A549 treated with CpdA at 1 μM for 4 hours (cell line): ENCODE results near the gene RLN2. TPM values are rescaled to one million over a fixed set of nuclear protein-coding genes. Genes with fewer than 3 reads are reported as not detected.

Experiments used
- total RNA-seq: library from RNA; stranded (reverse); fragments of 200-300 nt; extraction: Qiagen RNA extraction; gene quantifications from 5 replicates; pipeline ENCODE4 v1.2.3, GENCODE V29; 2022; ENCODE audit warnings: low read depth

The RLN2 gene, protein sequence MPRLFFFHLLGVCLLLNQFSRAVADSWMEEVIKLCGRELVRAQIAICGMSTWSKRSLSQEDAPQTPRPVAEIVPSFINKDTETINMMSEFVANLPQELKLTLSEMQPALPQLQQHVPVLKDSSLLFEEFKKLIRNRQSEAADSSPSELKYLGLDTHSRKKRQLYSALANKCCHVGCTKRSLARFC
- total RNA-seq, result 0.17 TPM in 1 of 5 replicates, not detected in the others

DNA sequence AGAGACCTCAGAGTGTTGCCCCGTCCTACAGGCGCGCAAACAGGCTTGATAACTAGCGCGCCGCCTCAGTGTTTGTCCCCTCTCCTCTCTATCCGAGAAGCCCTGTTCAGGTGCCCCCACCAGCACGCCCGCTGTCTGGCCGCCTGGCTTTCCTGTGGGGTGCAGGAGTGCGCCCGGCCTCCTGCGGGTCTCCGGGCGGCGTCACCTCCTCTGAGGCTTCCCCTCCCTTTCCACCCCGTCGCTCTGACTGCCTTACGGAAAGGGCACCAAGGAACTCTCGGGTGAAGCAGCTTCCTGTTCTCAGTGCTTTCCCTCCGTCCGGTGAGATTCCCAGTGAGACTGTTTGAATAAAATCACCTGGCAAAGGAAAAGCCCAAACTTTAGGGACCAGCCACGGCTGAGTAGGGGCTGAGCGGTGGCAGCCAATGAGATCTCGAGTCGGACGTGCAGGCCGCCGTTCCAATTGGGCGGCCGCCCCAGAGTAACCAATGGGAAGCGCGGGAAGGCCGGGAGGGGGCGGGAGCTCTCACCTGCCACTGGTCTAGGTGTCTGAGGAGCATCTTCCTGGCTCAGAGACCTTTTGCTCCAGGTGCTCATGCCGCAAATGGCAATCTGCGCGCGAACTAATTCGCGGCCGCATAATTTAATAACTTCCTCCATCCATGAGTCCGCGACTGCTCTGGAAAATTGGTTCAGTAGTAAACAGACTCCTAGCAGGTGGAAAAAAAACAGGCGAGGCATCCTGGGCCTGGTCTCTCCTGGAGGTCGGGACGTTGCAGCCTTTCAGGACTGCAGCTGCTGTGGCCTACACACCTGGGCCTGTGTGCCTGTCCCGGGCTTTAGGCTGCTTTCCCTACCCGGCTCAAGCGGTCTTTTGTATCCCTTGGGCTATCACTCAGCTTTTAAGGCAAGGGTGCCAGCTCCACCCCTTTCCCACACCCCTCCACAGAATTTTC, at the start of gene RLN2:
Gene RLN2 (minus strand): TSS at position 877 of the 956 bp plus-strand sequence. CDS start 136 bp downstream, at position 741.

DNA sequence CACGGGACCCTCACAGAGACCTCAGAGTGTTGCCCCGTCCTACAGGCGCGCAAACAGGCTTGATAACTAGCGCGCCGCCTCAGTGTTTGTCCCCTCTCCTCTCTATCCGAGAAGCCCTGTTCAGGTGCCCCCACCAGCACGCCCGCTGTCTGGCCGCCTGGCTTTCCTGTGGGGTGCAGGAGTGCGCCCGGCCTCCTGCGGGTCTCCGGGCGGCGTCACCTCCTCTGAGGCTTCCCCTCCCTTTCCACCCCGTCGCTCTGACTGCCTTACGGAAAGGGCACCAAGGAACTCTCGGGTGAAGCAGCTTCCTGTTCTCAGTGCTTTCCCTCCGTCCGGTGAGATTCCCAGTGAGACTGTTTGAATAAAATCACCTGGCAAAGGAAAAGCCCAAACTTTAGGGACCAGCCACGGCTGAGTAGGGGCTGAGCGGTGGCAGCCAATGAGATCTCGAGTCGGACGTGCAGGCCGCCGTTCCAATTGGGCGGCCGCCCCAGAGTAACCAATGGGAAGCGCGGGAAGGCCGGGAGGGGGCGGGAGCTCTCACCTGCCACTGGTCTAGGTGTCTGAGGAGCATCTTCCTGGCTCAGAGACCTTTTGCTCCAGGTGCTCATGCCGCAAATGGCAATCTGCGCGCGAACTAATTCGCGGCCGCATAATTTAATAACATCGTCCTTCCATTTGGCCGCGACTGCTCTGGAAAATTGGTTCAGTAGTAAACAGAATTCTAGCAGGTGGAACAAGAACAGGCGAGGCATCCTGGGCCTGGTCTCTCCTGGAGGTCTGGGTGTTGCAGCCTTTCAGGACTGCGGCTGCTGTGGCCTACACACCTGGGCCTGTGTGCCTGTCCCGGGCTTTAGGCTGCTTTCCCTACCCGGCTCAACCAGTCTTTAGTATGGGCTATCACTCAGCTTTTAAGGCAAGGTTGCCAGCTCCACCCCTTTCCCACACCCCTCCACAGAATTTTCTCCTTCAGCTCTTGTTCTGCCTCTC, 34.8 kb upstream of the RLN2 start, which contains the start of gene RLN1:
Gene RLN1 (minus strand): TSS at position 885 of the 990 bp plus-strand sequence. CDS start 130 bp downstream, at position 755.

Other genes with a start within 250 kb of the RLN2 start
- not detected in 5 replicates for gene INSL6, start 119.1 kb downstream of the RLN2 start, total RNA-seq
- gene INSL4, start 73.3 kb downstream of the RLN2 start, total RNA-seq, result 15.5 to 17.9 TPM (median 16.0 TPM) in 5 replicates
- gene RLN1, start 35.2 kb upstream of the RLN2 start, total RNA-seq, result not detected in 5 replicates
- 22.9 to 27.2 TPM (median 23.5 TPM) in 5 replicates for gene PLGRKT, start 133.2 kb upstream of the RLN2 start, total RNA-seq
- gene CD274, start 145.8 kb upstream of the RLN2 start, total RNA-seq, result 2.1 to 2.5 TPM (median 2.2 TPM) in 5 replicates
- 0.33 to 0.59 TPM (median 0.36 TPM) in 5 replicates for gene PDCD1LG2, start 205.8 kb upstream of the RLN2 start, total RNA-seq